NOMO-1 (cell line): ENCODE data around the gene OR10A3.
"Not testable (repeated sequence)": the region's sequence is repeated elsewhere in the genome, so short reads cannot be mapped to it uniquely, and the experiment has no call there.

Experiments used
- DNase-seq, 2 experiments: peaks; one replicate each; lab custom pipeline; 2025; ENCODE audit not compliant: unreplicated experiment in 2 of 2; lab: John Stamatoyannopoulos, UW

Gene OR10A3, protein sequence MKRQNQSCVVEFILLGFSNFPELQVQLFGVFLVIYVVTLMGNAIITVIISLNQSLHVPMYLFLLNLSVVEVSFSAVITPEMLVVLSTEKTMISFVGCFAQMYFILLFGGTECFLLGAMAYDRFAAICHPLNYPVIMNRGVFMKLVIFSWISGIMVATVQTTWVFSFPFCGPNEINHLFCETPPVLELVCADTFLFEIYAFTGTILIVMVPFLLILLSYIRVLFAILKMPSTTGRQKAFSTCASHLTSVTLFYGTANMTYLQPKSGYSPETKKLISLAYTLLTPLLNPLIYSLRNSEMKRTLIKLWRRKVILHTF

DNA sequence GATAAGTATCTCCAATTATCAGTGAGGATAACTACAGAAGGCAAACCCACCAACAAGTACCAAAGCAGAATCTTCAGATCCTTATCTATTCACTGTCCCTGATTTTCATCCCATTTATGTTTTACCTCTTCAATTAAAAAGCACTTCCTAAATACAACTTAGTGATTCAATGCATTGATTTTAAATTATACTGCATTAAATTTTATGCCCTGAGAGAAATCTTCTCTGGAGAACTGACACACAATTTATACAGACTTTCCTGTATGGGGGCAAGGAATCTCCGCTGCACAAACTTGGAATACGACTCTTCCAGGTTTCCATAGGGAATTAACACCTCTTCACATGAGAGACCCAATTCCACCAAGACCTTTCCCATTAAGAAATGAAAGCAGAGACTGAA is at the start of gene OR10A3:
TSS of gene OR10A3 (minus strand) at position 101 of the 400 bp plus-strand sequence. CDS start 2,188 bp downstream, outside the sequence.
- no peak for DNase-seq

DNA sequence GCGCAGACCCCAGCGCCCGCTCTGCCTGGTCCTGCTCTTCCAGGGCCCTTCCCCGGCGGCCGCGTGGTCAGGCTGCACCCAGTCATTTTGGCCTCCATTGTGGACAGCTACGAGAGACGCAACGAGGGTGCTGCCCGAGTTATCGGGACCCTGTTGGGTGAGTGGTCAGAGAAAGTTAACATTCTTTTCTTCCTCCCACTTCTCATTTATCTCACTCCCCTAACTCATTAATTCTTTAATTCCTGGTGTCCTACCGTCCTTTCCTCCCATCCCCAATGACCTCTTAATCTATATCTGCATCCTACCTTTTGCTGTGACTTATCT is 46.0 kb upstream of the OR10A3 start:
- DNase-seq: not testable (repeated sequence)

DNA sequence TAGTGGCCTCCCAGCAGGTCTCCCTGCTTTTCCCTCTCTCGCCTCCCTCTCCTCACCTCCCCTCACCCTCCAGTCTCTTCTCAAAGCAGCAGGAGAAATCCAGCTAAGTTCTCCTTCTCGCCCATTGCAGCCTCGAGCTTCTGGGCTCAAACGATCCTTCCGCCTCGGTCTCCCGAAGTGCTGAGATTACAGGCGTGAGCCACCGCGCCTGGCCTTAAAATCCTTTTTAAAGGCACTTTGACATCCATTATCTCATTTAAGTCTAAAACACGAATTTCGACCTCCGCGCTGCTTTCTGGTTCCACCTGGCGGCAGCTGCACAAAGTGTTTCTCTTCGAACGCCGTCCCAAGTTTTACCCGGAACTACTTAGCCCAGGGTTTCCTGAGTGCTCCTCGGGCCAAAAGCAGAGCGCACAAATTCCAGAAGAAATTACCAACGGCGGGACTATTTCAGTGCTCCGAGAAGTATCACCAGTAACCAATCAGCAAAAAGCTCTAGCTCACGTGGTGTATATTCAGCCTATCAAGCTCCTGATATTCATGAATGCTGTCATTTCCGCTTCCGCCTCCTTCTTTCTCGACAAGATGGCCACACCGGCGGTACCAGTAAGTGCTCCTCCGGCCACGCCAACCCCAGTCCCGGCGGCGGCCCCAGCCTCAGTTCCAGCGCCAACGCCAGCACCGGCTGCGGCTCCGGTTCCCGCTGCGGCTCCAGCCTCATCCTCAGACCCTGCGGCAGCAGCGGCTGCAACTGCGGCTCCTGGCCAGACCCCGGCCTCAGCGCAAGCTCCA is 45.5 kb upstream of the OR10A3 start, which contains the start of gene EIF3F:
TSS of gene EIF3F (plus strand) at position 570 of the 792 bp plus-strand sequence. CDS start at position 586, 16 bp downstream.
- DNase-seq: peak; percentile 96 to 98

DNA sequence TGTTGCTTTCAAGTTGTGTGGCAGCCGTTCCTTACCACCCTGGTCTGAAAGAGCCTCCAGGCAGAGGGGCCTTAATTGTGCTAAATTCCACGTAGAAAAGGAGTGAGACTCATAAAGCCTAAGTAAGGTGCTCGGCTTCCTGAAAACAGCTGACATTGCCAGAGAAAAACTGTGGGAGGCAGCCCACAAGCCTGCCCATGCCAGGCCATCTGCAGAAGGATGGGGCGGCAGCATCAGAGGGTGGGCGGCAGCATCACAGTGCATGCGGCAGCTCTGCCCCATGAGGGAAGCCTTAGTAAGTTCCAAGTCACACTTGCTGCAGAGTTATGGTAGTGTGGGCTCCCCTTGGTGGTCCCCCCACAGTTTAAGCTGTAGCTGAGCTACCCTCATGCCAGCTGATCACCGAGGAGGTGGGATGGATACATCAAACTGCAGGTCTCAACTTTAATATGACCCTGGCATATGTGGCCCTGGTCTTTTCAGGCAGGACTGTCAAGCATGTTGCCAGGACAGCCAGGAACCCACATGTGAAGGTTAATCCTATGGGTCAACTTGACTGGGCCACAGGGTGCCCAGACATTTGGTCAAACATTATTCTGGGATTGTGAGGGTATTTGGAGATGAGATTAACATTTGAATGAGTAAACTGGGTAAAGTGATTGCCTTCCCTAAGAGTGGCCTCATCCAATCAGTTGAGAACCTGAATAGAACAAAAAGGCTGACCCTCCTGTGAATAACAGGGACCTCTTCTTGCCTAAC is 42.5 kb upstream of the OR10A3 start:
- DNase-seq: no peak

DNA sequence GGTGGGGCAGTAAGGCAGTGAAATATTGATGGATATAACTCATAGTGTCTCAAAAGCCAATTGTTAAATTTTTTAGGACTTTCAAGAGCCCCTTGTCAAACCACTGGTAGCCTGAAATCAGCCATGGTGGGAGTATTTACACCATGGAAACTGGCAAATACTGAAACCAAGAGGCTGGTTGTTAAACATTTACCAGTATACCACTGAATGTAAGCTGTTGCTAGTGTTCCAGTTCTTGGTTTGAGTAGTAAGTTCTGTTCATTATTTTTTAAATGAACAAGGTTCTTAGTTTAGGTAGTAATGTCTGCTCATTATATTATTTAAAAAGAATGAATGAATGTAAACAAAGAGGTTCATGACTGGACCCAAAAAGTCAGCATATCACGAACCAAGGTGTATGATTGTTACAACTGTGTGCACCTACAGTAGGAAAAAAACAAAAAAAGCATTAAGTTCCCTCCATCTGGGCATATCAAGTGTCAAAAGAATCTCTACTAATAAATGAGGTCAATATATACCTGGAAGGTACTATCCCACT is 41.1 kb upstream of the OR10A3 start:
- DNase-seq: no peak

DNA sequence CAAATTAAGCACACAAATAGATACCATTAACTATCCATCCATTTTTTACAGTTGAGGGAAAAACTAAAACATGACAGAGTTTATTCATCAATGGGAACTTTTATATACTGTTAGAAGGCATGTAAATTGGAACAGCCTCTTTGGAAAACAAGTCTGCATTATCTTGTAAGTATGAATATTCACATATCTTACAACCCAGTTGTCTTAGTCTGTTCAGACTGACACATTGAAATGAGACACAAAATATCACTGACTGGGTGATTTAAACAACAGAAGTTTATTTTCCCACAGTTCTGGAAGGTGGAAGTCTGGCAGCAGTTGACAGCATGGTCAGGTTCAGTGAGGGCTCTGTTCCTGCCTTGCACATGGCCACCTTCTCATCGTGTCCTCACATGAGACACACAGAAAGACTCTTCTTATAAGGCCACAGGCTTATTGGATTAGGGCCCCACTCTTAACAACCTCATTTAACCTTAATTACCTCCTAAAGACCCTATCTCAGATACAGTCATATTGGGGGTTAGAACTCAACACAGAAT is 40.2 kb upstream of the OR10A3 start:
- DNase-seq: no peak

DNA sequence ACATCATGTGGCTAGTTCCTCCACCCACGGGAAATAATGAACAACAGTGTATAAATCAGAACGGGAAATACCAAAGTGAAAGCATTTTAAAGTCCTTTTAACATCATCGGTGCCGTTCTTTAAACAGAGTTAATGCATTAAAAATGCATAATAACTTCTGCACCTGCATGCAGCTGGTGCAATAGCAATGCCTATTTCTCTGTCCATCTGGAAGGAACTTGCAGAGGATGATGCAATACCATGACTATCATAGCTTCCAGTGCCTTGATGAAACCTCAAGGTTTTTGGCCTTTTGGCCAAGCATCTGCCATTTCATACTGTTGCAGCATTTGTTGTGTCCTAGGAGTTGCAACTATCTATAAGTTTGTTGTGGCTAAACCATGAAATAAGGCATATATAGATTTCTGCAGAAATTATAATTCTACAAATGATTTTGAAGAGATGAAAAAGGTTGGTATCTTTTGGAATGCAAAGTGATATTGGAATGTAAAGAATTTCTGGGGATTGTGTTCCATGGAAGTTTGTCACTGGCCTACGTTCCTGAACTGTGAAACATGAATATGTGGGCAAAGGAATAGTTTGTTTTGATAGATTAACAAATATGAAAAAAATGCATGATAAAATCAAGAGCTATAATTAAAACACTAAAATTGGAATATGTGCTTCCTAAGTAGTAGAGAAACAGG is 35.9 kb upstream of the OR10A3 start:
- DNase-seq: no peak

DNA sequence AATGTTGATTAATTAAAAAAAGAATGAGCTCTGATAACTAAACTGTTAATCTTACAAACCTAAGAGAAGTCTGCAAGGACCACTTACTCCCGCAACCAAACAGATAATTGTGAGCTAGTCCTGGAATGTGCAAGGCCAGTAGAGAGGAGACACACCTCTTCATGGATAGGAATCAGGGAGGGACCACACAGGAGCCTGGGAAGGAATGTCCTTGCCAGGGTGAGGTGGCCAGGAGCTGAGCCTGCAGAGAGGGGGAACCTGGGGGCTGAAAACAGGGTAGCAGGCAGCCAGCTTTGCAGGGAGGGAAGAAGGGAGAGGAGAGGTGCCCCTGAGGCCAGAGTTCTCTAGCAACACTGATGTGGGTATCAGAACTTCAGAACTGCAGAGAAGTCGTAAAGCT is 33.2 kb upstream of the OR10A3 start:
- no peak for DNase-seq

DNA sequence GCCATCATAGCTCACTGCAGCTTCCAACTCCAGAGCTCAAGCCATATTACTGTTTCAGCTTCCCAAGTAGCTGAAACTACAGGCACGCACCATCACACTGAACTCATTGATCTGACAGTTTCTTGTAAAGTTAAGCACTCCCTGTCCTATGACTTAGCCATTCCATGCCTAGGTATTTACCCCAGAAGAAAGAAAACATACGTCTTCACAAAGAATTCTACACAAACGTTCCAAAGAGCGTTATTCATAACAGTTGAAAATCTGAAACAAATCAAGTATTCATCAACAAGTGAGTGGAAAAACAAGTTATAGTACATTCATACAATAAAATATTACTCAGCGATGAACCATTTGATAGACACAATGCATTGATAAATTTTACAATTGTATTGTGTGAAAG is 31.5 kb upstream of the OR10A3 start:
- no peak for DNase-seq

DNA sequence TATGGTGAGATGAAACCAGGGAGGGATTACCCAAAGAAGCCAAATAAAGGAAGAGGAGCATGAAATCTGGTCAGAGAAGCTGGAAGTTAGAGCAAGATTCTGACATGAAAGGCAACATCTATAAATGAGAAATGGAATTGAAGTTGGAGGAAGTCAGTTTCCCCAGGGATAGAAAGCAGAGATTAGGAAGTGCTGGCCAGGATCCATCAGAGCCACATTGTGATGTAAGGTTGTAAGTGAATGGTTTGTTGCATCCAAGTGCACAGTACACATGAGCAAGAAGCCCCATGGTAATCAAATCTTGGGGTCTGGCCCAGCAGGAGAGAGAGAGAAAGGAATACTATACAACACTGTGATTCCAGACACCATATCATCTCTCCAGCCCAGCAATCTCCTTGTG is 30.3 kb upstream of the OR10A3 start:
- DNase-seq: no peak

DNA sequence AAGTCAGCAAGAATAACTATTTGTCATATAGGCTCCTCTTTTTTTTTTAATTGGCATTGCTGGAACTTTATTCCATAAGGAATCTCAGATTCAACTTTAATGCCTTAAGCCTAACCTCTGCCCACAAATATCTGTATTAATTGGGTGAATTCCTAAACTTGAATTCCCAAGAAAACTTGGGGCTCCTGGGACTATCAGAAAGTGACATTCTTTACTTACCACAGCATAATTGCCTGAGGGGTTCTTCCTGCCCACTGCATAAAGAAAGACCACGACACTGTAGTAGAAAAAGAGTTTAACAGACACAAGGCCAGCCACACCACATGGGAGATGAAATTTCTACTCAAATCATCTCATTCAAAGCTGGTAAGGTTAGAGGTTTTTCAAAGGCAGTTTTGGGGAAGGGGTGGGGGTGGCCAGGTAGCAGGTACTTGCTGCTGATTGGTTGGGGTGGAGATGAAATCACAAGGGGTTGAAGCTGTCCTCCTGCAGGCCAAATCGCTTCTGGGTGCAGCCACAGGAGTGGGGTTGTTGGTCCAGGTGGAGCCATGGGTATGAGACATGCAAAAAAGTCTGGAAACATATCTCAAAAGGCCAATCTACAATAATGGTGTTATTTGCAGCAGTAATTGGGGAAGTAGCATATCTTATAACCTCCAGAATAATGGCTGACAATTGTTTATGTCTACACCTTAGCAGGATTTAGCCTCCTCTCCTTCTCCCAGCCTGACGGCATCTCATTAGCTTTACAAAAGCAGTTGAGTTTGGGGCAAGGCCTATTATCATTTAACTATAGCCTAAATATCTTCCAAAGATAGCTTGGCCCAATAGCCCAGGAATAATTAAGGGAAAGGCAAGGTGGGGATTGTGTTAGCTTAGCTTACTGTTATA is 28.5 kb upstream of the OR10A3 start:
- DNase-seq: no peak

DNA sequence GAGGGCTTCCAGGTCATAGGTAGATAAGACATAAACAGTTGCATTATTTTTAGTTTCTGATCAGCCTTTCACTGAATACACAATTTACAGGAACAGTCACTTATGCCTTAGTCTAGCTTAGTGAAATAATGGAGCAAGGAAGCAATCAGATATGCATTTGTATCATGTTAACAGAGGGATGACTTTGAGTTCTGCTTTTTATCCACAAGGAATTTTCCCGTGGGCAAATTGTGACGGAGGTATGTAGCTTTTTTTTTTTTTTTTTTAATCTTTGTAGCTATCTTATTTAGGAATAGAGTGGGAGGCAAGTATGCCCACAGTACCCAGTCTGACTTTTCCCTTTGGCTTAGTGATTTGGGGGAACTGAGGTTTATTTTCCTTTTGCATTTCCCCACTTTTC is 27.2 kb upstream of the OR10A3 start:
- DNase-seq: no peak

DNA sequence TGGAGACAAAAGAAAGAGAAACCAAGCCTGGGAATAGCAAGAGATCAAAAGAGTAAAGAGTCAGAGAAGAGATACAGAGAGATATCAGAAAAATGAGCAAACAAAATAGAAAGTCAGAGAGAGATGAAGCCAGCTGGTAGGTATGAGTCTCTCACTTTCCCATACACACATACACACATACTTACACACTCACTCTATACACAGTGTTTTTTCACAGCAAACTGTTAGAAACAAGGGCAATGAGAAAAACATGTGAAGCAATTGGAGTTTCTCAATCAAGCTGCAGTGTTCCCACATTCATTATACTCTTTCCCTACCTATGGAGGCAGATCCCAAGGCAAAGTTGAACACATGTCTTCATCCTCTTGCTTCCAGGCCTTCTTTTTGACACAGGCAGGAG is 26.3 kb upstream of the OR10A3 start:
- no peak for DNase-seq

DNA sequence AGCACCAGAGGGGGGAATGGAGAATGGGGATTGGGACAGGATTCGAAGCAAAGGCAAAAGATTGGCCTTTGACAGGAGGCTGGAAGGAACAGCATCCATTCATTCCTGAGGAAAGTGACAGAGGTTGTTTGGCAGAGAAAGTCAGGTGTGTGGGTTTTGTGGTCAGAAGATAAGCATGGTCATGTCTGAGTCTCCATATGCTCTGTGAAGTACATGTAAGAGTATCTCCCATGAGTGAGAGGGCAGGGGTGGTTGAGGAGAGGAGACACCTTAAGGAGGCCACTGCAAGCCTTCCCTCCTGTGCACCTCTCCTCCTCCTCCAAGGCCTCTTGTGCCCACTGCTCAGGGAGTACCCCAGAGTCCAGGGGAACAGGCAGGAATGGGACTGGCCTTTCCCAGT is 25.6 kb upstream of the OR10A3 start:
- no peak for DNase-seq

DNA sequence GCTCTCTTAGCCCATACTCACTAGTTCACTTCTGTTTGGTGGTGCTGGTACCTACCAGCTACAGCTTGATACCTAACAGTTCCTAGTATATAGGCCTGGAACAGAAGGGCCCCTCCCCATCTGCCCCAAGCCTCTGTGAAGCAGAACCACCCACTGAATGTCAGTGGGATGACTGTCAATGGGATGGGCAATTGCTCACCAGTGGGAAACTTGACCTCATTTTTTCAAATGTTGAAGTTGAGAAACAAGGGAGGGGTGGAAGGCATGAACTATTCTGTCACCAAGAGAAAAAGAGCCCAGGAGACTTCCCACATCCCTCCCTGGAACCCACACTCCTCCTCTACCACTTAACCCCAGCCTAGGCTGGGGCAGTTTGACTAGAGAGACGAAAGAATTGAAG is 23.9 kb upstream of the OR10A3 start, which contains the start of gene NLRP10:
TSS of gene NLRP10 (minus strand) at position 62 of the 400 bp plus-strand sequence. CDS start 1,952 bp downstream, outside the sequence.
- DNase-seq: no peak

DNA sequence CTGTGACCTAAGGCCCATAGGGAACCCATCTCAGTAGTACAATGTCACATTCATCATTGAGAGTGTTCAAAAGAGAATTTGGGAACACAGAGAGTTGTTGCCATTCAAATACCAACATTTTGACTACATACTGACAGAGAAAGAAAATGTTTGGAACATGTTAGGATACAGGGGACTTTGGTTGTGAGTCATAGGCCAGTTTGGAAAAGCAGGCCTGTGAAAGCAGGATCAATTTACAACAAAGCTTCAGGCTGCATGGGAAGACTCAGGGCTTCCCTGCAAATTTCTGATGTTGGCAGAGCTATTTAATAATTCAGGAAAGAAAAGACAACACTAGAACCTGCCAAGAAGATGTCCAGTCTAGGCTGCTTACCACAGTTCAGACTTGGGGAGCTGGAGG is 23.4 kb upstream of the OR10A3 start:
- no peak for DNase-seq

DNA sequence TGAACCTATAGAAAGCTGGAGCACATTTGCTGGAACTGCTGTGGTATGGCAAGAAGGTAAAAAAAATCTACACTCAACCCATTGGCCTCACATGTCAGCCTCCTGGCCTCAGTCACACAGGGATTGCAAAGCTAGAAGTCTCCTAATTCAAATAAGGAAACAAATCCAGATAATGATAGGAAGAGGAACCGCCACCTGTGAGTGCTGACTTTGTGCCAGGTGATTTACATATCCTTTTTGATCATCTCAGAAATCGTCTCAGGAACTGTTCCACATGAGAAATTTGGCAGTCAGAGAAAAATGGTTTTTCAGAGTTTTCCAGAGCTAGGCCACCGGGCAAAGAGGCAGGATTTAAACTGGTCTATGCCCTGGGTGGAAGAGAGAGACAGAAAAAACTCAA is 22.8 kb upstream of the OR10A3 start:
- no peak for DNase-seq

DNA sequence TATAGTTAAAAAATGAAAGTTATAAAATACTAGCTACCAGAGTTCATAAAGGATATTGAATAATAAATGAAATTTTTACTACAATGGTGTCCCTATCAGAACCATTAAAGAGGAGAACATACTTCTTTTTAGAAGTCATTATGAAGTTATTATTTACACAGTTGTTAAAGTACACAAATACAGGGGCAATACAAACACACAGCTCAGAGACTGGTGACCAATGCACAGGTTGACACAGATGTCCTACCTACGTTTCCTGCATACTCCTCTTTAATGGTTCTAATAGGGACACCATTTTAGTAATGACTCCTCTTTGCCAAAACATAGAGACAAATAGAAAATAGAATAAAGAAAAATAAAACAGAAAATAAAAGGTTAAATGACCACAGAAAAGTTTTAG is 13.7 kb upstream of the OR10A3 start:
- no peak for DNase-seq

DNA sequence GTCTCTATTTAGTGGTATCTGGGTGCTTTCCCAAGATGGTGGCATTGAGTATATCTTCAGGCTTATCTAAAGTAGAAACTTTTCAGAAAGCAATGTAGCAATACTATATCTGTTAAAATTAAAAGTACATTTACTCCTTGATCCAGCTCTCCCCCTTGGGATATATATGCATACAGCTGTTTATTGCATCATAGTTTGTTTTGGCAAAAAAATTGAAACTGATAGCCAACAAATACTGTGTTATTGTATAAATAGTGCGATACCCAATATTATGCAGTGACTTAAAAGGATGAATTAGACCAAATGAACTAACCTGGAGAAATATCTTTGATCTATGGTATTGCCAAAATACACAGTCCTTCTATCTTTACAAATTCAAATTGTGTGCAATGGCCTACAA is 8.4 kb upstream of the OR10A3 start:
- no peak for DNase-seq
